Measurements from ENCODE around the gene MPRIP.

Gene MPRIP

GRCh38 chr17:17201907-17202306 is 159.7 kb downstream of the MPRIP start:
- in situ Hi-C loops (cut with MboI; ENCODE audit: low sequenced_read_pairs): no loop called here

- in situ Hi-C loops (cut with MboI; ENCODE audit: low sequenced_read_pairs): no loop called here
These were observed 161.0 kb downstream of the MPRIP start for GRCh38 chr17:17203173-17203730.

- in situ Hi-C loops (cut with MboI; ENCODE audit: low sequenced_read_pairs): no loop called here
These were observed 161.9 kb downstream of the MPRIP start for GRCh38 chr17:17204041-17204591.

DNA sequence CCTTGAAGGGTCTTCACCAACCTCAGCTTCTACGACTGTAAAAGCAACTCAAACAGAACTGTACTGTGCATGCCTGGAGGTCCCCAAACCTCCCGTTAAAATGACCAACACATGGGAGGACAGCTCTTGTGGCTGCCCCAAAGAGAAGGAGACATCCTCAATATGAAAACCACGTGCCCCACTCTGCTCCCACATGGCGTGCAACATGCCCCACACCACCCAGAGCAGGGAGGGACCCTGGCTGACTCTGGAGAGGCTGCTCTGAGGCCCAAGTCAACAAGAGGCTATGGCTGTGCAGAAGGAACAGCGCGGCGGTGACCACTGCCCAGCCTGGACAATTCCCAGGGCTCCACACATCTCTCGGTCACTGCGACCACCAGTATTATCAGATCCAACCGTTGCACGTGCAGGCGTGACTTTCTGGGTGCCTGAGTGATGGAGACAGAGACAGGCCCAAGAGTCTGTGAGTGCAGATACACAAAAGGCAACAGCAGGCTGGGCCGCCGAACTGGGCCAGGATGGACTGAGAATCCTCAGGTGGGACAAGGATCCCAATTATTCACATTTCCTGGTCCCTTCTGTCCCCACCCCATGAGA is 162.5 kb downstream of the MPRIP start:
- in situ Hi-C loops (cut with MboI; ENCODE audit: low sequenced_read_pairs): no loop called here

DNA sequence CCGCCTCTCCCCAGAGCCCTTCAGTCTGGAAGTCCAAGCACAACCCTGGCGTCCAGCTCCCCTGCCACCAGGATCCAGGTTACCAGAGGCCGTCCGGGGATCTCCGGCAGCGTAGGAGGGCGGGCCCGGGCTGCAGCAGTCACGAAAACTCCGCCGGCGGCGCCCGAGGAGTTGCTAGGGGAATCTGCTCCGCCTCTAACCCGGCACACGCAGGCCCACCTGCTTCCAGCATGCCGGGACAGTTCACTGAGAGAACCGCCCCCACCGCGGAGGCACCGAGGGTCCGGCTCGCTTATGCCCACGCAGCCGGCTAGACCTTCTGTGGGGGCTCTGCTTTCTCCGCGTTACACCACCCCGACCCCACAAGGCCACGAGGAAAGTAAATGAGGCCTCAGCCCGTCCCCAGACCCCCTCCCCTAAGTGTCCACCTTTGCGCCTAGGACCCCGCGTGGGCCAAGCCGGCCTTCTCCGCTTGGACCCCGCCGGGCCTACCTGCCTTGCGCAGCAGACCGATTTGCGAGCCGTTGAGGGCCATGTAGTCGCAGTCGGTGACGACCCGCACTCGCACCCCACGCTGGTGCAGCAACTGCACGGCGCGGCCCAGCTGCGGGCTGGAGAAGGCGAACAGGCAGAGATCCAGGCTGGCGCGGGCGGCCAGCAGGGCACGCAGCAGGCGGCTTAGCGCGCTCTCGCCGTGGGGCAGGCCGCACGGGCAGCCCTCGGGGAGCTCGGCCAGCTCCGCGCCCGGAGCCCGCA is 163.3 kb downstream of the MPRIP start:
- in situ Hi-C loops (cut with MboI; ENCODE audit: low sequenced_read_pairs): no loop called here

GRCh38 chr17:17206124-17206912 is 164.1 kb downstream of the MPRIP start, which contains the start of gene PLD6:
PLD6 (minus strand) TSS chr17:17206333; CDS start chr17:17206286, 47 bp downstream.
- in situ Hi-C loops (cut with MboI; ENCODE audit: low sequenced_read_pairs): no loop called here

GRCh38 chr17:17206913-17207335 is 164.7 kb downstream of the MPRIP start:
- in situ Hi-C loops (cut with MboI; ENCODE audit: low sequenced_read_pairs): no loop called here

DNA sequence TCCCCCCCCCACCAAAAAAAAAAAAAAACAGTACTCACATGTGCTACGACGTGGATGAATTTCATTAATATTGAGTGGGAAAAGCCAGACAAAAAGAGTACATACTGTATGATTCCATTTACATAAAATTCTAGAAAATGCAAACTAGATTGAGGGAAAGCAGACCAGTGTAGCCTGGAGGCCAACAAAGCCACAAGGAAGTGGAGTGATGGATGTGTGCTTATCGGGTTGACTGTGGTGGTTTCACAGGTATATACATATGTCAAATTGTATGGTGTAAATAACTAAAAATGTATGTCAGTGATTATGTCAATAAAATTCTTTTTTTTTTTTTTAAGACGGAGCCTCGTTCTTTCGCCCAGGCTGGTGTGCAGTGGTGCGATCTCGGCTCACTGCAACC is 165.7 kb downstream of the MPRIP start:
- in situ Hi-C loops (cut with MboI; ENCODE audit: low sequenced_read_pairs): no loop called here

- in situ Hi-C loops (cut with MboI; ENCODE audit: low sequenced_read_pairs): no loop called here
These were observed 171.5 kb downstream of the MPRIP start for GRCh38 chr17:17213775-17214174.

DNA sequence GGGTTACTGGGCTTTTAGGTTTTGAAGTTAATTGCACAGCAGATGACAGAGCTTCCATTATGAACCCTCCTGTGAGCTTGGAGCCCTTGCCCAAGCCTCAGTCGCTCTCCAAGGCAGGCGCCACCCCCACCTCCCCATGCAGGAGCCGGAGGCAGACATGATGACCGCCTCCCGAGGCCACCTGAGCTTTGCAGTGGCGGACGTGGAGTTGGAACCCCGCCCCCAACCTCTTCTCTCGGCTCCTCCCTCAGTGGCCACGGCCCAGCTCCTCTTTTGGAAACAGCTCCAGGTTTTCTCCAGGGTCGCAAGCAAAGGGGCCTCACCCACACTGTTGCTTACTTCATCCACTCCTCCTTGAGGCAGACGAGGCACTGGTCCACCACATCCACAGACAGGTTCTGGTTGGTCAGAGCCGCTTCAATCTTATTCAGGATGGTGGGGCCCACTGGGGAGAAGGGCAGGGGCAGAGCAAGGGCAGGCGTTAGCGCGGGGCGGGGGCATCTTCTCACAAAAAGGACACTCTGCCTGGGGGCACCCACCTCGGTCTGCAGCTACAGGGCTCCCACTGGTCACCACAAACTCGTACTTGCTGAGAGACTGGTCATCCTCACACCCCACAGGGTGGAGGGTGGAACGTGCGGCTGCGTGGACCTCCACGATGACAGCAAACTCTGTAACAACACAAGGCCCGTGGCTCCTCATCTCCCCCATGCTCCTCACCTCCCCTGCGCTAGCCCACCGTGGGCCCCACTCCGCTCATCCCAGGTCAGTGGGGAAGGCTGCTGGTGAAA is 172.6 kb downstream of the MPRIP start:
- in situ Hi-C loops (cut with MboI; ENCODE audit: low sequenced_read_pairs): no loop called here

DNA sequence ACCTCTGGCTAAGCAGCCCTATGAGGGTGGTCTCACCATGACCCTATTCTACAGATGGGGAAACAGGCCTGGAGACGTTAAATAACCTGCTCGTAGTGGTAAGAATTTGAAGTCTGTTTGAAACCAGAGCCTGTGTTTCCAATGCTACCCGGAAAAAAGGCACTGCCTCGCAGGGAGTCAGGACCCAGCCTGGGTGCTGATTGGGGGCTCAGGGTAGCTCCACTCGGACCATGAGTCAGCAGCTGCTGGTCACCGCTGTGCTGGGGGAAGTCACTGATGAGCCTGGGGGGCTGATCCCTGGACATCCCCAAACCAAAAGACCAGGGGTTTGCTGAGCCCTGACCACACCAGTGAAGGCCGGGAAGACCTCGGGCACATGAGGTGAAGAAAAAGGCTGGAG is 173.3 kb downstream of the MPRIP start:
- in situ Hi-C loops (cut with MboI; ENCODE audit: low sequenced_read_pairs): no loop called here

- in situ Hi-C loops (cut with MboI; ENCODE audit: low sequenced_read_pairs): no loop called here
These were observed 174.0 kb downstream of the MPRIP start for GRCh38 chr17:17216236-17216635.

DNA sequence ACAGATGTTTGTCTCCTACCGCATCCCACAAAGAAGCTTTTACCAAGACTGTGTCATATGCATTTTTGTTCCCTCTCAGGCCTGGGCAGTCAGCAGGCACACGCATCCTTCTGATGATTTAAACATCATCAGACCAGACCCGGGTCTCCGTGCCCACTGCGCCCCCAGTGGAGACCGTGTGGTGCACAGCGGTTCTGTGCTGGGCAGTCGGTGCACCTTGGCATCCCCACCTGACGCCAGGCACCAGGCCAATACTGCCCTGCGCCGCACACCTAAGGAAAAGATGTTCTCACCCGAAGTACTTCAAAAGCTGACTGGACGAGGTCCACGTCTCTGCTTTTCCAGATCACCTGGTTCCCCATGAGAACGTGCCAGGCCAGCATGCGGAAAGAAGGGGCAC is 174.5 kb downstream of the MPRIP start:
- in situ Hi-C loops (cut with MboI; ENCODE audit: low sequenced_read_pairs): no loop called here

- in situ Hi-C loops (cut with MboI; ENCODE audit: low sequenced_read_pairs): no loop called here
These were observed 175.7 kb downstream of the MPRIP start for GRCh38 chr17:17217995-17218394.

DNA sequence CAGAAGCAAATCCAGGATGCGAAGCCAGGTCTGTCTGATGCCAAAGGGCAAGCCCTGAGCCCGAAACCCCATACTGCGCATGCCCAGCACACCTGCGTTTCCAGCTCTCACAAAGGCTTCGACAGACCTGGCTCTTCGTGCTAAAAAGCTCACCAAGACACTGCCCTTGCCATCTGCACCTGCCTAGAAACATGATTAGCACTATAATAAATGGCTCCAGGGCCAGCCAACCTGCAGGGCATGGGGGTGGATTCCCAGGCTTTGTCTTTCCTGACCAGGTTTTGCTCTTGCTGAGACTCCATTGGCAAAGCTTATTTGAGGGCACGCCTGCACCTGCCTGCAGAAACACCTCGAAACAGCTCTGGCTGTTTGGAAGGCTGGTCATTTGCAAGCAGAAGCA is 178.3 kb downstream of the MPRIP start:
- in situ Hi-C loops (cut with MboI; ENCODE audit: low sequenced_read_pairs): no loop called here

DNA sequence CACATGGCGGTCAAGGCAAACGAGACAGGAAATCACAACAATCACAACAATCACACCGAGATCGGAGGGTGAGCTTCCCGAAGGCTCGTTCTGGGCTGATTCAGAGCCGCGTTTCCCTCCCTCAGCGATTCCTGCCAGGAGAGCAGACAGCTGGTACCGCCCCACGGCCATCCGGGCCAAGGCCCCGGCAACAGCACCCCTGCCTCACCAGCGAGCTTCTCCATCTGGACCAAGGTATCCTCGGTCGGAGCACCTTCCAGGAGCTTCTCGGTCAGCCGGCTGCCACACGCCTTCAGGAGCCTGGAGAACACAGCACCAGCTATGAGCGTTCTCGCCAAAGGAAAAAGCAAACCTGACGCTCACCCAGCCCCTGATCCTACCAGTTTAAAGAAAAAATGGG is 179.1 kb downstream of the MPRIP start:
- in situ Hi-C loops (cut with MboI; ENCODE audit: low sequenced_read_pairs): no loop called here

GRCh38 chr17:17223736-17224135 is 181.5 kb downstream of the MPRIP start:
- in situ Hi-C loops (cut with MboI; ENCODE audit: low sequenced_read_pairs): no loop called here

DNA sequence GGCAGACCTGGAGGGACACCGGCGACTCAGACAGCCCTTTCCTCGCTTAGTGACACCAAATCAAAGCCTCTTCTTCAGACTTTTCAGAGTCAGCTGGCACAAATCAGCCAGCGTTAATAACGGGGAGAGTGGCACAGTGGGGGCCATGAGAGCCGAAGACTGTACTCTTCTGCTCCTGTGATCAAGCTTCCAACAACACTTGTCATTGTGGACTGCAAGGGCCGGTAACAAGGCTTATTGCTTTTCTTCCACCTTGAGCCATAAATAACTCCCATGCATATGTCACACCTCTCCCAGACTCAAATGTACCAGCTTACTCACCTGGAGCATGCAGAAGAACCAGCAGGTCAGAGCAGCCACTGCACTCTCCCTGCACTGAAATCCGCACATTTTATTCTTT is 181.9 kb downstream of the MPRIP start:
- in situ Hi-C loops (cut with MboI; ENCODE audit: low sequenced_read_pairs): no loop called here

DNA sequence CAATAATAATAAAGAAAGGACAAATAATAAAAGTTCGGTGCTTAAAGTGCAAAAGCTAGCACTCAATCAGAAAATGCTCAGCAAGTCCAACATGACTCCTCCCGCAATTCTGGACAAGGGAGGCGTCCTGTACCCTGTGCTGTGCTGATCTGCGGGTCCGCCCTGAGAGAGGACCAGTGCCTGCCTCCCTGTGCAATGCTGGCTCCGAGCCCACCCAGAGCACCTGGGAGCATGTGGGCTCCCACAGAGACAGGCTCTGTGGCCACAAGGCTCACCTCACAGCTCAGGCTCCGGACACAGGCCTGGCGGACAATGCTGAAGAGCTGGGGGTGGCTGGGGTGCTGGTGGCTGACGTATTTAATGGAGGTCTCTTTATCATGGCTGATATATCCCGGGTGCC is 183.6 kb downstream of the MPRIP start:
- in situ Hi-C loops (cut with MboI; ENCODE audit: low sequenced_read_pairs): no loop called here

DNA sequence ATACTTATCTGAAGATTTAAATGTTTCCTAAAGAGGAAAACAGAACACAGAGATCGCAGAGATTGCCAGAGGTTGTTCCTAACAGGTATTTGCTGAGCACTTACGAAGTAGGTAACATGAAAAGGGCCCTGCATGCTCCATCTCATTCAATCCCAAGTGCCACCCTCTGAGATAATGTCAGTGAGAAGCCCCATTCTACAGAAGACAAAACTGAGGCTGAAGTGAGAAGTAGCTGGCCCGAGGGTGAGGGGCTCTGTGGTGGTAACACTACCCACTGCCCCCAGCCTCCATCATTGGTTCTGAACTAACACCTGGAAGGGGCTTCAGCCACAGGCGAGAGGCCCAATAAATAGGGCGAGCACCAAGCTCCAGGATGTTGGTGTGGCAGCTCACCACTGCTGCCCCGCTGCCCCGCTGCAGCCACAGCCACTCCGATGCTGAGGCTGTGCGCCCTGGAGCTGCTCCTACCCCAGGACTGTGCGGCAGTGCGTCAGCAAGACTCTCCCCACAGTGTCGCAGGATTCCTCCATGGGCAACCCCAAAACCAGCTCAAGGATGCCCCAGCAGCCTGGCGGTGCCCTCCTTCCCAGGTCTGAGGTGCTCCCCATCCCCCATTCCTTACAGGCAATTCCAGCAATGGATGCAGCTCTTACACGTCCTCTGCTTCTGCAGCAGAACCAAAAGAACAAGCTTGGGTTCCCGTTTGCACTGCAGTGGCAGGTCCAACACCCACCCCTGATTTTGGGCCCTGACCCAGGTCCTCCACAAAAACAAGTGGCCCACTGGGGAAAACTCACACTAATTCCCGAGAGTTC is 184.4 kb downstream of the MPRIP start:
- in situ Hi-C loops (cut with MboI; ENCODE audit: low sequenced_read_pairs): no loop called here

Data from HL-60/S4 (cell line).